ENCODE data around the gene SEMA4F.

Gene SEMA4F

DNA sequence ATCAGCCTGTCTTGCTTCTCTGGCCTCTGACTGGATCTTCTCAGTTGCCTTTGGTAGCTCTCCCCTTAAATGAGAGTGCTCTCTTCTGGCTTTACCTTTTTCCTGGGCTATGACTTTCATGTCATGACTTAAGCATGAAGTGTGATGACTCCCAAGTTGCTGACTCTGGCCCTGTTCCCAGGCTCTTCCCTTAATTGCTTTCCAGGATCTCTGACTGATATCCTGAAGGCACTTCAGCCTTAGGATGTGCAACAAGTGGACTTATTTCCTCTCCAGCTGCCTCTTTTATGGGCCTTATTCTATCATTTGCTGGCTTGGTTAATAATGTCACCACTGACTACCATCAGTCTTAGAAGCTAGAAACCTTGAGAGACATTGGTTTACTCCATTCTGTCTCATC, 17.4 kb downstream of the SEMA4F start:
- H3K9me2 ChIP-seq (replicated peaks; ENCODE audit: insufficient read depth, low read length), result no peaks in the 10 kb centered on the region
- no peak overlapping the region for H3K9ac ChIP-seq (ENCODE audit: low read length)
- H3K4me3 ChIP-seq (ENCODE audit: insufficient read depth, low read length, poor library complexity, severe bottlenecking), result no peak overlapping the region
- H3K79me2 ChIP-seq (ENCODE audit: insufficient read depth, low read length), result no peaks in the 10 kb centered on the region
- no peak overlapping the region for H3K4me2 ChIP-seq (ENCODE audit: low read depth, low read length, poor library complexity, severe bottlenecking)
- no peak overlapping the region for H3K27ac ChIP-seq (ENCODE audit: low read depth, low read length)
- H3K9me3 ChIP-seq (ENCODE audit: insufficient read depth, low read length), result no peaks in the 10 kb centered on the region
- no peak overlapping the region for H2AFZ ChIP-seq (ENCODE audit: low read depth, low read length, severe bottlenecking)
- H3K36me3 ChIP-seq (ENCODE audit: low read length), result no peaks in the 10 kb centered on the region
- no peaks in the 10 kb centered on the region for H4K20me1 ChIP-seq (ENCODE audit: low read depth, low read length)
- H3K27me3 ChIP-seq (ENCODE audit: low read length), result no peaks in the 10 kb centered on the region
- no peak for TF ChIP-seq EZH2phosphoT487 (conservative IDR thresholded peaks at IDR 0.05; ENCODE audit: low read length)
- TF ChIP-seq, protein P1, sequence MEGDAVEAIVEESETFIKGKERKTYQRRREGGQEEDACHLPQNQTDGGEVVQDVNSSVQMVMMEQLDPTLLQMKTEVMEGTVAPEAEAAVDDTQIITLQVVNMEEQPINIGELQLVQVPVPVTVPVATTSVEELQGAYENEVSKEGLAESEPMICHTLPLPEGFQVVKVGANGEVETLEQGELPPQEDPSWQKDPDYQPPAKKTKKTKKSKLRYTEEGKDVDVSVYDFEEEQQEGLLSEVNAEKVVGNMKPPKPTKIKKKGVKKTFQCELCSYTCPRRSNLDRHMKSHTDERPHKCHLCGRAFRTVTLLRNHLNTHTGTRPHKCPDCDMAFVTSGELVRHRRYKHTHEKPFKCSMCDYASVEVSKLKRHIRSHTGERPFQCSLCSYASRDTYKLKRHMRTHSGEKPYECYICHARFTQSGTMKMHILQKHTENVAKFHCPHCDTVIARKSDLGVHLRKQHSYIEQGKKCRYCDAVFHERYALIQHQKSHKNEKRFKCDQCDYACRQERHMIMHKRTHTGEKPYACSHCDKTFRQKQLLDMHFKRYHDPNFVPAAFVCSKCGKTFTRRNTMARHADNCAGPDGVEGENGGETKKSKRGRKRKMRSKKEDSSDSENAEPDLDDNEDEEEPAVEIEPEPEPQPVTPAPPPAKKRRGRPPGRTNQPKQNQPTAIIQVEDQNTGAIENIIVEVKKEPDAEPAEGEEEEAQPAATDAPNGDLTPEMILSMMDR (IDR thresholded peaks at IDR 0.05; ENCODE audit: insufficient read depth, low read length, poor library complexity, severe bottlenecking), result no peak
- no peaks in the 10 kb centered on the region for H3F3A ChIP-seq (ENCODE audit: insufficient read depth)

DNA sequence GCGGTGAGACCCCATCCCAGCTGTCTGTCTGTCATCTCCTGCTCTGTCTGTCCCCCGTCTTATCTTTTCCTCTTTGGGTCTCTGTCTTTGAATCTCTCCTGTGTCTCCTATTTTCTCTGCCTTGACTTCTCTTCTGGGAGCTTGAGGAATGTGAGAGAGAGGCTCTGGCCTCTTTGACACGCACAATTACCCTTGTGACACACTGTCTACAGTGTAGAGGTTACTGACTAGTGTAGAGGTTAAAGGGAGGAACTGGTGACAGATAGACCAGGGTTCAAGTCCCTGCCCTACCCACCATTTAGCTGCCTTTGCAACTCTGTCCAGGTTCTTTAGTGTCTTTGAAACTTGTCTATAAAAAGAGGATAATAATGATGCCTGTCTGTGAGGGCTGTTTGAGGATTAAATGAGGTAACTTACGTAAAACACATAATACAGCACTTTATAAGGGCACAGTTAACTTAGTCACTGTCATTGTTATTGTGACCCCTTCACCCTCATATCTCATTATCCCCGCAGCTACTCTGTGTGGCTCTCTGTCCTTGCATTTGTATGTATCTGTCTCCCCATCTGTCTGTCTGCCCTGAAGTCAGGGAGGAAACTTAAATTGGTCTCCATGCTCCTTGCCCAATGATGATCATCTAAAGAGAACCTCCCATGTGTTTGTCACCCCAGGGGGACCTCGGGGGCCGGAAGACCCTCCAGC, 19.9 kb downstream of the SEMA4F start:
- Histone ChIP-seq H3K36me3 (ENCODE audit: low read length) (no peaks in the 10 kb centered on the region), H2AFZ (ENCODE audit: low read depth, low read length, severe bottlenecking) (no peak overlapping the region), H3K4me3 (ENCODE audit: insufficient read depth, low read length, poor library complexity, severe bottlenecking) (no peak overlapping the region), H3K9me2 (replicated peaks; ENCODE audit: insufficient read depth, low read length) (no peaks in the 10 kb centered on the region), H3K27me3 (ENCODE audit: low read length) (no peaks in the 10 kb centered on the region), H3K9ac (ENCODE audit: low read length) (no peak overlapping the region), H3F3A (ENCODE audit: insufficient read depth) (no peaks in the 10 kb centered on the region), H3K79me2 (ENCODE audit: insufficient read depth, low read length) (no peaks in the 10 kb centered on the region), H3K9me3 (ENCODE audit: insufficient read depth, low read length) (no peaks in the 10 kb centered on the region), H3K4me2 (ENCODE audit: low read depth, low read length, poor library complexity, severe bottlenecking) (no peak overlapping the region), H3K27ac (ENCODE audit: low read depth, low read length) (no peak overlapping the region), H4K20me1 (ENCODE audit: low read depth, low read length) (no peaks in the 10 kb centered on the region)
- TF ChIP-seq, protein P1 (IDR thresholded peaks at IDR 0.05; ENCODE audit: insufficient read depth, low read length, poor library complexity, severe bottlenecking), result no peak

DNA sequence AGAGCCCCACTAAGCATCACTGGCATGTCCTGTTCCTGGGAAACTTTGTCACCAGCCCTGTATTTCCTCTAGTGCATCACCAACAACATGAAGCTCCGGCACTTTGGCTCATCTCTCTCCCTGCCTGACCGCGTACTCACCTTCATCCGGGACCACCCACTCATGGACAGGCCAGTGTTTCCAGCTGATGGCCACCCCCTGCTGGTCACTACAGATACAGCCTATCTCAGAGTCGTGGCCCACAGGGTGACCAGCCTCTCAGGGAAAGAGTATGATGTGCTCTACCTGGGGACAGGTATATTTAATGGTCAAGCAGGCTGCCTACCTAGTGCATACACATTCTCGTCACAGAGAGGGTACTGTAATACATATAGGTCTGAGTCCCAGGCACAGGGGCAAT, 21.0 kb downstream of the SEMA4F start:
- H3K79me2 ChIP-seq (ENCODE audit: insufficient read depth, low read length), result no peaks in the 10 kb centered on the region
- H3K4me3 ChIP-seq (ENCODE audit: insufficient read depth, low read length, poor library complexity, severe bottlenecking), result no peak overlapping the region
- no peak overlapping the region for H3K9ac ChIP-seq (ENCODE audit: low read length)
- H3K36me3 ChIP-seq (ENCODE audit: low read length), result no peaks in the 10 kb centered on the region
- H3K4me2 ChIP-seq (ENCODE audit: low read depth, low read length, poor library complexity, severe bottlenecking), result no peak overlapping the region
- H3K27ac ChIP-seq (ENCODE audit: low read depth, low read length), result no peak overlapping the region
- no peaks in the 10 kb centered on the region for H4K20me1 ChIP-seq (ENCODE audit: low read depth, low read length)
- H2AFZ ChIP-seq (ENCODE audit: low read depth, low read length, severe bottlenecking), result no peak overlapping the region
- no peaks in the 10 kb centered on the region for H3K9me3 ChIP-seq (ENCODE audit: insufficient read depth, low read length)
- TF ChIP-seq EZH2phosphoT487 (conservative IDR thresholded peaks at IDR 0.05; ENCODE audit: low read length), result no peak
- TF ChIP-seq, protein P1 (IDR thresholded peaks at IDR 0.05; ENCODE audit: insufficient read depth, low read length, poor library complexity, severe bottlenecking), result no peak
- H3K27me3 ChIP-seq (ENCODE audit: low read length), result no peaks in the 10 kb centered on the region
- H3K9me2 ChIP-seq (replicated peaks; ENCODE audit: insufficient read depth, low read length), result no peaks in the 10 kb centered on the region
- no peaks in the 10 kb centered on the region for H3F3A ChIP-seq (ENCODE audit: insufficient read depth)
